ENCODE results near the gene ARID1B.

ARID1B gene

DNA sequence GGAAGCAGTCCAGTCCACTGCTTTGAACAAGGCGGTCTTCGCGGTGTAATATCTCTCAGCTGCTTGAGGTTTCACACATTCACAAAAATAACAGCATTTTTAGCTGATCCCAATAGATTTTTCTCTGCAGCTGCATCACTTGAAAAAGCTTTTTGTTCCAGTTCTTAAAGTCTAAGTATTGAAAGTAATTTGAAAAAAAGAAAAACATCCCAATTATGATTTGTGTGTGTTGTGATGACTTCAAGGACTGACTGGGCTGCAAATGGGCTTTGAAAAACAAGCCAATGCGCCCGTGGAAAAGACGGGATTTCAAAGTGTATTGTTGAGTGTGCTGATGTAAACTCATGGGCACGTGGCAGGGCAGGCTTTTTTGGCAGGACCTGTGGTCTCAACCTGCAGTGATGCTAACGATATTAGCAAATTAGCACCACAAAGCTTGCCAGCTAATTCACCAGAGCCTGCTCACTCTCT is 395.1 kb downstream of the ARID1B start:
- DNase-seq = no peak

DNA sequence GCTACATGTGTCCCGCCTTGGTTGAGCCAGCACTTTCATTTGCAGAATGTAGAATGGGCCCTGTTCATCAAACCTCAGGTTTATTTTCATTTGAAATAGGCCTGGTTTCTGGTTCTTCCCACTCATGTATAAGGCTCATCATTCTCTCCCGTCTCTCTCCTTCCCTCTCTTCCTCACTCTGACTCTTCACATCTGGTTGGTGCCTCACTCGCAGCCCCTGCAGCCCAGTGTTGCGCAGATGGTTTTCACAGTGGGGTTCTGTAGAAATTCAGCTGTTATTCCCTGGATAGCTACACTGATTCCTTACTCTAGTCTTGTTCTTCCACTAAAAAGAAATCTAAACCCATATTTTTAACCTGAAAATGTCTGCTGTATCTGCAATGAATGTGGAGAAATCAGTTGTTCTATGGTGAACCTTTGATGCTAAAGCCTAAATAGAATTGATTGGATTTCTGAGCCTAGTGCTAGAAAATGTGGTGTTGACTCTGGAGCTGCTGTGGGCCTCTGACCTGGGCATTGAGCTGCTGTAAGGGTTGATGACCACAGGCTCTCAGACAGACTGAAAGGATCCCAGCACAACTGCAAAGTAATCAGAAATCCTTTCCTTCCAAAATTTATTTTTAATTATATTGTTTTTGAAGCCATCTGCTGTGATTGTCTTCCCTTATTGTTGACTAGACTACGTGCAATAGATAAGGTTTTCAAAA is 395.8 kb downstream of the ARID1B start:
- DNase-seq = no peak

DNA sequence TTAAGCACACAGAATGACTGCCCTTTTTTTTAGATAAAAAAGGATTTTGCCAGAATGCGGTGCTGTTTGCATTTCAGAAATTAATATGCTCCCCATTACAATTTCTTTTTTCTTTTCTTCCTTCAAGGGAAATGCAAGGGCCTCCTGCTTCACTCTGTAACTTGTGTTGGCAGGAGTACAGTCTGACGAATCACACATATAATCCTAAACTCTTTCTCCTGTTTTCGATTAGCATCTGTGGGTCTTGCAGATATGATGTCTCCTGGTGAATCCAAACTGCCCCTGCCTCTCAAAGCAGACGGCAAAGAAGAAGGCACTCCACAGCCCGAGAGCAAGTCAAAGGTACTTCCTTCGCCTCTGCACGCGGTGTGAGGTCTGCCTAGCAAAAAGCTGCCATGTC is 396.6 kb downstream of the ARID1B start:
- DNase-seq = no peak

DNA sequence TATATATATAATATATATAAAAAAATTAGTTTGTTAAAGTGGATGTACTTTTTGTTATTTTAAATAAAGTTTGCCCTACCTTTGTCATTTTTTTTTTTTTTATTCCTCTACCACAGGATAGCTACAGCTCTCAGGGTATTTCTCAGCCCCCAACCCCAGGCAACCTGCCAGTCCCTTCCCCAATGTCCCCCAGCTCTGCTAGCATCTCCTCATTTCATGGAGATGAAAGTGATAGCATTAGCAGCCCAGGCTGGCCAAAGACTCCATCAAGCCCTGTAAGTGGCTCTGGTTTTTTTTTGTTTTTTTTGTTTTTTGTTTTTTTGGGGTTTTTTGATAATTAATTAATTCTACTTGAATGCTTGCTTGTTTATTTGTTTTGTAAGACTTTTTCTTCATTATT is 397.6 kb downstream of the ARID1B start:
- no peak for DNase-seq

DNA sequence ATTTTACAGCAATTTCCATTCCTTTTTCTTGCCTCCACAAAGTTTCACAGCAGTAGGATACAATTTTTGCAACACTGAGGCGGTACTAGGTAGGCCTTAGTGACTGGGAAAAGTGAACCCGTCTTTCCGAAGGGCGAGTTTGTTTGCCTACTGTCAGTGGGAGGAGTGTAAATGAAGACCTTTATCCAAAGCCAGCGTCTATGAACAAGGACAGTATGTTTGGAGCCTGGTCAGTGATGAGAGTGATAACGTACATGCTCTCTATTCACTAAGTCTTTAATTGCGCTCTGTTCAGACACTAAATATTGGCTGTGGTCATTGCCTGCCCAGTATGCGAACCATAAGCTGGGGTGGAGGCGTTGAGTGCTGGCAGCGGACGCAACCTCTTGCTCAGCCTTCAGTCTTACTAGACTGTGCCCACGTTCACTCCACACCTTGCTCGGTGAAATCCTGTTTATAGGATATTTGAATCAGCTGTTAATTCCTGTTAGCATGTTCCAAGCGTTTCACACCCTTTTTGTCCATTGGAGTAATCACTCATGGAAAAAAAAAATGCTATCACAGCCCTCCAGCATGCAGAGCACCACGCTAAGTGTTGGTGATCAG is 400.7 kb downstream of the ARID1B start:
- DNase-seq = no peak

DNA sequence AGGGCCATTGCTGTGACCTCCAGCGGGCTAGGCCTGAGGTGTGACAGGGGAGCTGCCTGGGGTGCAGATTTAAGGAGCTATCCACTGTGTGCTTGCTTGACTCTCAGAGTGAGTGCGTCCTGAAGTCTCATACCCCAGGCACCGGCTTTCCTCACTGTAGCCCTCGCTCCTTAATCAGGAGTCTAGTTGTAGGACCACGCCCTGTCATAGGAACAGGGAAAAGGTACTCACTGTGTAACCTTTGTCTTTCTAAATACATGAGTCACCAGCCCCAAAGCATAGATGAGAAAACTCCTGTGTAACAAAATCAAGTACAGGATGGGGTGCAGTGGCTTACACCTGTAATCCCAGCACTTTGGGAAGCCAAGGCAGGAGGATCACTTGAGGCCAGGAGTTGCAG is 404.5 kb downstream of the ARID1B start:
- DNase-seq = no peak

DNA sequence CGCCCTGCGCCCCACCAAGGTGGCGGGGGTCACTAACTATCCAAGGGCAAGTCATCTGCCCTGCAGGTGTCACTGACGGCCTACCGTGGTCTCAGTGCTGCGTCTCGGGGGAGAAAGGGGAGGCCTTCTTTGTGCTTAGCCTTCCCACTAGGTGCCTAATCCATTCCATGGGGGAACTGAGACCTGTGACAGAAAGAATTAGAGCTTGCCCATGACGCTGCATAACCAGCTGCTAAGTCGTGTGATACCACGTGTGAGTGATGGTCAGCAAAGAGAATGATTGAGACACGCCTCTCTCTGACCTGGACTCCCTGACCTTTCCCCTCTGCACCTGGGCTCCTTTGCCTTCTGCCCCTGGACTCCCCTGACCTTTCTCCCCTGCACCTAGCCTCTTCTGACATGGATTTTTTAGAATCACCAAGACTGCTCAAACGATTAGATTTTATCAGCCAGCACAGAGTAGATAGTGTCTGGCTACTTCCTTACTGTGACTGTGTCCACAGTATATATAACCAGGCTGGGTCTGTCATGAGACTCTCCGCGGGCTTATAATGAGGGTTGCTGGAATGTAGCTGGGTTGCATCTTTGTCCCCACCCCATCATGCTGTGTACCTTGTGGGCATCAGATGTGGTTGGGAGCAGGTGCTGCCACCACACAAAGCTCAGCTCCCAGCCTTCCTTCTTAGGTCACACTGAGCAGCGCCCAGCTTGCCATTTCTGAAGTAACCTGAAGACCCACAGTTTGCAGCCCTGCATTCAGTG is 405.5 kb downstream of the ARID1B start:
- DNase-seq = no peak

DNA sequence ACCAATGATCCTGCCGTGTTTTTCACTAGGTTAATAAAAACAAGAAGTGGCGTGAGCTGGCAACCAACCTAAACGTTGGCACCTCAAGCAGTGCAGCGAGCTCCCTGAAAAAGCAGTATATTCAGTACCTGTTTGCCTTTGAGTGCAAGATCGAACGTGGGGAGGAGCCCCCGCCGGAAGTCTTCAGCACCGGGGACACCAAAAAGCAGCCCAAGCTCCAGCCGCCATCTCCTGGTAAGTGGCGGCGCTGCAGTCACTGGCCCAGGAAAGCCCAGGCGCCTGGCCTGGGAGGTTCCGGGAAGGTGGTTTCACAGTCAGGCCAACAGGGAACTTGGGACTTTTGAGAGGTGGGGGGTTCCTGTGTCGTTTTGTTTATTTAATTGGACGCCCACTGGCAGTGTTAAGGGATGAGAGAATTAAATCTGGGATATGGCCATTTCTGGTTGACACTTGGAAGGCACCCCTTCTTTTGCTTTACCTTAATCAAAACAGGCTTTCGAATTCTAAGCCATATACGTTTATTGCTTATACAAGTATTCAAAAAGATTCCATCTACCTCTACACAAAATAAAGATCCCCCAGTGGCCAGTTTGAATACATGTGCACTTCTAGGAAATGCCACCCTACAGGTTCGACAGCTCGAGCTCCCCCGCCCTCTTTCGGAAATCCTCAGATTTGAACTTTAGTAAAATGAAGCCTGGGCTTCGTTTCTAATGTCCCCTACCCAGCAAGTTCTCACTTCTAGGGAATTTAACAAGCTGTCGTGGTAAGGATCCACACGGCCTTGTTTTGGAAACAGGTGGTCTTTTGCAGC is 407.2 kb downstream of the ARID1B start:
- peak; percentile 66 for DNase-seq

DNA sequence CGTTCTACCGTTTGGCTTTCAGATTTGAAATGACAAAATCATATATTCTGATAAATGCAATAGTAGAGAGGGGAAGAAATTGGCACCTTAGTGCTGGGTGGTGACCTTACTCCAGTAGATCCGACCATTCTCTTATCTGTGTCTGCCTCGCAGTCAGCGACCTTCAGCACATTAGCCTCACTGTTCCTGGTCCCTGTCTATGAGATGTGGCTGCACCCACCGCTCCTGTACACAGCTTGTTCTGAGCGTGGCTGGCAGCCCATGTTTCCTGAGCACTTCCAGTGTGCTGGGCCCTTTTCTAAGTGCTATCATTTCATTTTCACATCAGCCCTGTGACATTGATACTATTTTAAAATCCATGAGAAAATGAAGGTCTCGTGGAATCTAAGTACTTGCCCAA is 408.0 kb downstream of the ARID1B start:
- DNase-seq = no peak

DNA sequence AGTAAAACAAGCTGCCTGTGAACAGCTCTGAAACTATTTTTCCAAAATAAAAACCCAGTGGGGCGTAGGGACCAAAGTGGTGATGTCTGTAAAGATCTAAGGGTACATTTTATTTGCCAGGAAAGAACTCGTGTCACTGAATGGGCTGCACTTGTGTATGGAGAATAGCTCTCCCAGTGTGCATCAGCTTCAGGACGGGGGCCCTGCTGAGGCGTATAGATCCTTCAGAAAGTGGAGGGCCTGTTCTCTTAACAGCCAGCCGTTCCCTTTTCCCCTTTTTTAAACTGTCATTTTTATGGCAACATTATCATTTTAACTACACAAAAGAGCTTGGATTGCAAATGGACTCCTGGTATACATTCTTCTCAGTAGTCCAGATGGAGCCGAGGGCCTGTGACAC is 408.8 kb downstream of the ARID1B start:
- no peak for DNase-seq

DNA sequence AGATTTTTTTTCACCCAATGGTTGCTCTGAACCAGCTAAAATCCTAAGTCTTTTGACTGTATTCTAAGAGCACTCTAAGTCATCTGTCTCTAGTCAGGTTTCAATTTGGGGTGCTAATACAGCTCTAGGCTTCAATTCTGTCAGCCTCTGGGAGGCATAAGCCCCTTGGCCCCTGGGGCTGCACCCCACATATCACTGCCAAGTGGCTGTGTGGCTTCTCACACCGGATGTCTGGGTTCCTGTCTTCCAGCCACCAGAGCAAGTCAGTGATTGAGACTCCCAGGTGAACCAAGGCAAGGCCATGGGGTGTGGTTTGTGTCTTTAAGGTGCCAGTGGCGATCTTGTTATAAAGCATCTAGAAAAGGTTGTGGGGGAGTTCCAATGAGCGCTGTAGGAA is 409.6 kb downstream of the ARID1B start:
- DNase-seq = no peak

DNA sequence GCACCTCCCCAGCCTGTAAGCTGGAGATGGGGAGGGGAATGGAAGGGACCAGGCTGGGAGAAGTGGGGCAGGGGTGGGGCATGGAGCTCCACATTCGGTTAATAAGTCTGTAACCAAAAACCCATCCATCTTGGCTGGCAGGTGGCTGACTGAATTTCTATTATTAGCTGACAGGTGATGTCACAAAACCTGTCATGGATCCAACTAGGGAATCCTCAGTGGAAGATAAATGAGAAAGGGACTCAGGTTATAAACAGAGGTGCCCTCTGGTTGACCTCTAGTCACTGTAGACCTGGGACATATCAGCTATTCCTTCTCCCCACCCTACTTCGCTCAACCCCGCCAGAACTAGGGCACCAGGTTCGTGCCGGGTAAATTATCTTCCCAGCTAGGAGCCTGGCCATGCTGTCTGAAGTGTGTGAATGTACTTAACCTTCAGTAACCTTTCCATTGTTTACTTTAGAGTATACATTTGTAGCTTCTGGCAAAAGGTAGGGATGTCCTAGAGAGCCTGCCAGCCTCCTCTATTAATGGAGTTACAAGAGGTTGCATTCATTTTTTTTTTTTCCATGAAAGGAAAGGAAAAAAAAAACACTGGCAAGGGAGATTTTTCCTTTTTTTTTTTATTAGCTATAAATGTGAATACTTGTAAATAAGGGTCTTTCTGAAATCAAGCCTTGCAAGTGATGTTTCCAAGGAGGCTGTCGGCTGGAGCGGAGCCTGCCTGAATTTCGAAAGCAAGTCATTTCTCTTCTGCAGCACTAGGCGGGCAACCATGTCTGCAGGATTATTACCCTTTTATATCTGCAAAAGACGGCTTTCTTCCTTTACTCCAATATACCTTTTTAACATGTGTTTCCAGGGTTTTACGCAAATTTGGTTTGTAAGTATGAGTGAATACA is 410.3 kb downstream of the ARID1B start:
- no peak for DNase-seq

DNA sequence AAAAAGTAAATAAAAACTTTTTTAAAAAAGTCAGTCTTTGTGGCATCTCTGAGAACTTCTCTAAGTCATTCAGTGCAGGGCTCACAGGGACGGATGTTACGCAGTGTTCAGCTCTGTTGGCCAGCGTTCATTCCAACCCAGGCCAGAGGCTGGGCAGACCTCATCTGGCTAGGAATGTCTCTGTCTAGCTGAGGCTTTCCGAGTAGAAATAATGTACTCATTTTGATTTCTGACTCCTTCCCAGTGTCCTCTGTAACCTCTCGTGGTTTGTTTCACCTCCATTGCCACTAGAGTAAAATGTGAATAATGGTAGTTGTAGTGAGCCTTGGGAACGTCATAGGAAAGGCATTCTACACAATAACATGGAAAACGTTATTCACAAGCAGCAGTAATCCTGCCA is 411.0 kb downstream of the ARID1B start:
- no peak for DNase-seq

DNA sequence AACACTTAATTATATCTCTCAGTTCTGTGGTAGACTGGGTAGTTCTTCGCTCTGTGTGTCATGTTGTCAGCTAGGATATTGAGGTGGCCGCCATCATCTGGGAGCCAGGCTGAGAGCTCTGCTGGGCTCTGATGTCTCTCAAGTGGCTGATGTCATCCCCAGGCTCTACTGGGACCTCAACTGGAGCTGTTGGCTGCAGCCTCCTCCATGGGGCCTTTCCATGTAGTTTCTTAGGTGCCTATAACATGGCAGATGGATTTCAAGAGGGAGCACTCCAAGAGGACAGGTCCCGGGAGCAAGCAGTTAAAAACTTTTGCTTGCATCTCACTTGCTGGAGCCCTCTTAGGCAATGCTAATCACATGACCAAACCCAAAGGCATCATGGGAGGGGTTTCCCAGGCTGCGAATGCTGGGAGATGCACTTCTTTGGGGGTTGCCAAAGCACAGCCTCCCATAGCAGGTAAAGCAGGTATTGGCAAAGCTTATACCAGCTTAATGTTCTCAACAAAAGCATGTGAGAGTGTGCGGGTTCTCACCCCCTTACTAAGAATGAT is 416.3 kb downstream of the ARID1B start:
- DNase-seq = no peak

DNA sequence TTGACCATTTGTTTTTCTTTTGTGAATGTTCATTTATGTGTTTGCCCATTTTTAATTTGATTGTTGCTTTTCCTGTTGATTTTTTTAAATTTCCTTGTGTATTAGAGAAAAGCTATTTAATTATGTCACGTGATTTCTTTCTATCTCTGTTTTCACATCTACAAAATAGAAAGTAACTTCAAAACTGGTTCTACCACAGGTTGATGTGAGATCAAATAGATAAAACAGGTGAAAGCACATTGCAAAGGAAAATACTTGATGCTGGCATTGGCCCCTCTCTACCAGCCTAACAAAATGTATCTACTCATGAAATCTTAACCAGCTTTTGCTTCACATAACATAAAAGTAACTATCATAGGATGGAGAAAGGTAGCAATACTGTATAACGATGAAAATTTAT is 416.9 kb downstream of the ARID1B start:
- no peak for DNase-seq

DNA sequence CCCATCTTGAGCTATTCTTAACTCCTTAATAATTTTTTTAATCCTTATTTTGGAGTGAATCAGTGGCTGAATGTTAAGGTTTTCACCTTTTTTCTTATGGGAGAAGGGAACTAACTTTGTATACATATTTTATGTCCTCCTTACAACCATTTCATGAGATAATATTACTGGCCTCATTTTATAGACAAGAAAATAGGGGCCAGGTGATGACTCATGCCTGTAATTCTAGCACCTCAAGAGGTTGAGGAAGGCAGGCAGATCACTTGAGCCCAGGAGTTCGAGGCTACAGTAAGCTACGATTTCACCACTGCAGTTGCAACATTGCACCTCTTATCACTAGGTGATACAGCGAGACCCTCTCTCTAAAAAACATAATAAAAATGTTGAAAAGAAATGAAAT is 417.5 kb downstream of the ARID1B start:
- DNase-seq = no peak

DNA sequence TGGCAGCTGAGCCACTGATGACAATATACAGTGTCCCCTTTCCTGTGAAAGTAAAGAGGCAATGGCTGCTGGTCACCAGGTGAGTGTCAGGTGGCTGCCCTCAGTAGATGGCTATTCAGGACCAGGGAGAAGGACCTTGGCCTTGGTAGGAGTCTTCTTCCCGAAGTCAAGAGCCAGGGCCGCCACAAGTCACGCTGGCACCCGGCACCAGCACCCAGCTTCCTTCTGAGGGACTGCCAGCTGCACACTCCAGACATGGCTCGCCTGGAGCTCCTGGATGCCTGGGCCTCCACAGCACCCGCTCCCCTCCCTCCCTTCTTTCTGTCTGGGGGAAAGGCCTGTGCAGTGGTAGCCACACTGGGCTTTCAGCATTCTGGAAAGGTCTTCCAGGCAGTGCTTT is 419.2 kb downstream of the ARID1B start:
- DNase-seq = no peak

DNA sequence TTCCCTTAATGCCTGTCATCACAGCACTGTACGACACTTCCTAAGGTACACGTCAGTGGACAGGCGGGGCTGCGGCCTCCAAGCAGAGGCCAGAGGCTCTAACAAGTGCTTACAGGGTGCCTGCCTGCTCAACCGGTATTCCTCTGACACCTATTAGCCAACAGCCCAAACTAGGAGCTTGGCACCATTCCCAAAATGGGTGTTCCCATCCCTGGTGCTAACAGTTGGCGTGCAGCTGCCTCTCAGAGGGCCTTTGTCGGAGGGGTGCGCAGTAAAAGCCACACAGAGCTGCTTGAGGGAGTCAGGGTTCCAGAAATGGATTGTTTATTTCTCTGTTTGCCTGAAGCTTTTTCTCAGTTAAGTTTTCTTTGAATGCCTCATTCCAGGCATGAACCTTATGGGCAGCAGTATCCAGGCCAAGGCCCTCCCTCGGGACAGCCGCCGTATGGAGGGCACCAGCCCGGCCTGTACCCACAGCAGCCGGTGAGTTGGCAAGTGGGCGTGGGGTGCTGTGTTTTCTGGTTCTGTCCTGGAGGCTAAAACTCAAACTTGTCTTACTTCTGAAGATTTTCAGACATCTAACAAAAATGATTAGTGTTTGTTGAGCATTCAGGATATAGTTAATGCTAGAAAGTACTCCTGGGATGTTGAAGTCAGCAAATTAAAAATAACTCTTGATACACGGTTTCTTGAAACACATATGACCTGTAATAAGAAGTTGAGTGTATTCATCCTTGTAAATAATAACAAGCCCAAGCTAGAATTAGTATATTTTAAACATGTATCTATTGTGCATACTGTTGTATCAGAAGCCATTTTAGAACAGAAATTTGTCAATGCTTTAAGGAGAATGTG is 421.5 kb downstream of the ARID1B start:
- no peak for DNase-seq

DNA sequence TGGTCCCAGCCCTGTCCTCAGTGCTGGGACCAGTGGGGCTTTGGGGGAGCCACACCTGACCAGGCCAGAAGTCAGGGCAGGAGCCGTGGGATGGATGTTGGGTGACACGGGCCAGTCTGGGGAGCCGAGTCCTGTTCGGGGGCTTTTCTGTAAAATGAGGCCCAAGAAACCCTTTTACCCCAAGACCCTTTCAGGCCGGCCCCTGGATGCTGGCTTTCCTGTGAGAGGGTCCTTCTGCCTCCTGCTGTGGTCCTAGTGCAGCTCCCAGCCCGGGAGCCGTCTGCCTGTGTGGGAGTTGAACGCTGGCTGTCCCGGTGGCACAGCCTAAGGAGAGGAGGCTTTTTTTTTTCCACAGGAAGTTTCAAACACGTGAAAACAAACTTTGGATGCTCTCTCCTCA is 422.9 kb downstream of the ARID1B start:
- no peak for DNase-seq

DNA sequence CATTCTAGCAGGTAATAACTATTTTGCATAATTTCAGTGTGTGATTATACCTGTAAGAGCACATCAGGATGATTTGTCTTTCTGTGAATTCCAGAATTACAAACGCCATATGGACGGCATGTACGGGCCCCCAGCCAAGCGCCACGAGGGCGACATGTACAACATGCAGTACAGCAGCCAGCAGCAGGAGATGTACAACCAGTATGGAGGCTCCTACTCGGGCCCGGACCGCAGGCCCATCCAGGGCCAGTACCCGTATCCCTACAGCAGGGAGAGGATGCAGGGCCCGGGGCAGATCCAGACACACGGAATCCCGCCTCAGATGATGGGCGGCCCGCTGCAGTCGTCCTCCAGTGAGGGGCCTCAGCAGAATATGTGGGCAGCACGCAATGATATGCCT is 423.4 kb downstream of the ARID1B start:
- no peak for DNase-seq

DNA sequence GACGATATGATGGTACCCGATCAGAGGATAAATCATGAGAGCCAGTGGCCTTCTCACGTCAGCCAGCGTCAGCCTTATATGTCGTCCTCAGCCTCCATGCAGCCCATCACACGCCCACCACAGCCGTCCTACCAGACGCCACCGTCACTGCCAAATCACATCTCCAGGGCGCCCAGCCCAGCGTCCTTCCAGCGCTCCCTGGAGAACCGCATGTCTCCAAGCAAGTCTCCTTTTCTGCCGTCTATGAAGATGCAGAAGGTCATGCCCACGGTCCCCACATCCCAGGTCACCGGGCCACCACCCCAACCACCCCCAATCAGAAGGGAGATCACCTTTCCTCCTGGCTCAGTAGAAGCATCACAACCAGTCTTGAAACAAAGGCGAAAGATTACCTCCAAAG is 423.9 kb downstream of the ARID1B start:
- no peak for DNase-seq
